Suprapubic skin (tissue), 4 donors: ENCODE results near the gene PGM3.

Source experiments
- EP300 ChIP-seq: sonication (generic); formaldehyde crosslinking; IDR thresholded peaks from one replicate; pipeline ENCODE4 v1.6.1; 2017; ENCODE audit warnings: antibody characterized with exemption
- POLR2A ChIP-seq, 2 donors: fragments of 450-650 bp; IDR thresholded peaks; one replicate each; pipeline ENCODE4 v1.6.1; 2017; ENCODE audit warnings: antibody characterized with exemption in 2 of 2, mild to moderate bottlenecking in 2 of 2, moderate library complexity in 2 of 2
- POLR2AphosphoS5 ChIP-seq, 3 donors: sonication (generic); formaldehyde crosslinking; IDR thresholded peaks; one replicate each; pipeline ENCODE4 v1.6.1; 2017; ENCODE audit warnings: antibody characterized with exemption in 3 of 3
- TF ChIP-seq, protein P1 (sequence below), 2 donors: fragments of 200-600 bp in 1 of 2; fragments of 450-650 bp in 1 of 2; sonication (generic) in 1 of 2; IDR thresholded peaks; one replicate each; pipeline ENCODE4 v1.5.1; 2016 to 2019; ENCODE audit warnings: antibody characterized with exemption in 2 of 2, mild to moderate bottlenecking in 1 of 2, moderate library complexity in 1 of 2

DNA sequence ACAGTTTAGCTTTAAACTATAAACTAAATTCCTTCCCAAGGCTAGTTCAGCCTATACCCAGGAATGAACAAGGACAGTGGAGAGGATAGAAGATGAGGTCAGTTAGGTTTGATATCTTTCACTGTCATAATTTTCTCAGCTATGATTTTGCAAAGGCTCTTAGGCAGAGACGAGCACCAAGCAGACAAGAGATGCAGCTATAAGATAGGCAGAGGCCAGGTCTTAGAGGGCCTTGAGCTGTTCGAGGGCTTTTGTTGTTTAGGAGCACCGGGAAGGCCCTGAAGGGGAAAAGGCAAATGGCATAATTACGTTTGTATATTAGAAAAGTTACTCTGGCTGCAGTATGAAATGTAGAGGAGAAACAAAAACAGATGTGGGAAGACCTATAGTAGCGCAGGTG, 65.8 kb downstream of the PGM3 start:
- TF ChIP-seq POLR2A (IDR thresholded peaks at IDR 0.05) = no peak
- TF ChIP-seq, protein P1, sequence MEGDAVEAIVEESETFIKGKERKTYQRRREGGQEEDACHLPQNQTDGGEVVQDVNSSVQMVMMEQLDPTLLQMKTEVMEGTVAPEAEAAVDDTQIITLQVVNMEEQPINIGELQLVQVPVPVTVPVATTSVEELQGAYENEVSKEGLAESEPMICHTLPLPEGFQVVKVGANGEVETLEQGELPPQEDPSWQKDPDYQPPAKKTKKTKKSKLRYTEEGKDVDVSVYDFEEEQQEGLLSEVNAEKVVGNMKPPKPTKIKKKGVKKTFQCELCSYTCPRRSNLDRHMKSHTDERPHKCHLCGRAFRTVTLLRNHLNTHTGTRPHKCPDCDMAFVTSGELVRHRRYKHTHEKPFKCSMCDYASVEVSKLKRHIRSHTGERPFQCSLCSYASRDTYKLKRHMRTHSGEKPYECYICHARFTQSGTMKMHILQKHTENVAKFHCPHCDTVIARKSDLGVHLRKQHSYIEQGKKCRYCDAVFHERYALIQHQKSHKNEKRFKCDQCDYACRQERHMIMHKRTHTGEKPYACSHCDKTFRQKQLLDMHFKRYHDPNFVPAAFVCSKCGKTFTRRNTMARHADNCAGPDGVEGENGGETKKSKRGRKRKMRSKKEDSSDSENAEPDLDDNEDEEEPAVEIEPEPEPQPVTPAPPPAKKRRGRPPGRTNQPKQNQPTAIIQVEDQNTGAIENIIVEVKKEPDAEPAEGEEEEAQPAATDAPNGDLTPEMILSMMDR (IDR thresholded peaks at IDR 0.05) = no peak
- no peak for TF ChIP-seq EP300
- TF ChIP-seq POLR2AphosphoS5 (IDR thresholded peaks at IDR 0.05) = no peak
